ENCODE data around the gene SHANK2.

SHANK2 gene

GRCh38 chr11:71252269-71252769 is at the start of gene SHANK2:
TSS of gene SHANK2 (minus strand) at chr11:71252577. CDS start at chr11:71147326, 105,251 bp downstream.
- DNase-seq (ENCODE audit: low read depth in 3 of 3): no peak

GRCh38 chr11:71301858-71302533 is 49.6 kb upstream of the SHANK2 start:
- DNase-seq (ENCODE audit: low read depth in 3 of 3): no peak

- DNase-seq (ENCODE audit: low read depth in 3 of 3): no peak
Measured at GRCh38 chr11:71301046-71301857, 48.9 kb upstream of the SHANK2 start.

GRCh38 chr11:71300187-71300586 is 47.8 kb upstream of the SHANK2 start:
- DNase-seq (ENCODE audit: low read depth in 3 of 3): no peak

- DNase-seq (ENCODE audit: low read depth in 3 of 3): no peak
Measured at GRCh38 chr11:71298761-71299181, 46.4 kb upstream of the SHANK2 start.

- DNase-seq (ENCODE audit: low read depth in 3 of 3): no peak
Measured at GRCh38 chr11:71298016-71298550, 45.7 kb upstream of the SHANK2 start.

GRCh38 chr11:71294846-71295600 is 42.6 kb upstream of the SHANK2 start:
- DNase-seq (ENCODE audit: low read depth in 3 of 3): no peak

- DNase-seq (ENCODE audit: low read depth in 3 of 3): no peak
Measured at GRCh38 chr11:71293961-71294782, 41.8 kb upstream of the SHANK2 start.

- no peak for DNase-seq (ENCODE audit: low read depth in 3 of 3)
Measured at GRCh38 chr11:71286701-71287643, 34.6 kb upstream of the SHANK2 start.

GRCh38 chr11:71285111-71285510 is 32.7 kb upstream of the SHANK2 start:
- DNase-seq (ENCODE audit: low read depth in 3 of 3): no peak

GRCh38 chr11:71284525-71285092 is 32.2 kb upstream of the SHANK2 start:
- no peak for DNase-seq (ENCODE audit: low read depth in 3 of 3)

- no peak for DNase-seq (ENCODE audit: low read depth in 3 of 3)
Measured at GRCh38 chr11:71283971-71284441, 31.6 kb upstream of the SHANK2 start.

GRCh38 chr11:71282581-71283351 is 30.4 kb upstream of the SHANK2 start:
- no peak for DNase-seq (ENCODE audit: low read depth in 3 of 3)

- no peak for DNase-seq (ENCODE audit: low read depth in 3 of 3)
Measured at GRCh38 chr11:71281831-71282230, 29.5 kb upstream of the SHANK2 start.

GRCh38 chr11:71281204-71281603 is 28.8 kb upstream of the SHANK2 start:
- DNase-seq (ENCODE audit: low read depth in 3 of 3): no peak

- no peak for DNase-seq (ENCODE audit: low read depth in 3 of 3)
Measured at GRCh38 chr11:71279916-71280645, 27.7 kb upstream of the SHANK2 start.

GRCh38 chr11:71272161-71272560 is 19.8 kb upstream of the SHANK2 start:
- no peak for DNase-seq (ENCODE audit: low read depth in 3 of 3)

Measured in stimulated activated CD4-positive, alpha-beta T cell treated with anti-CD3 and anti-CD28 coated beads, TNF-alpha, amount 100 ng/mL, for 48 hours (primary cell).